HuH-7.5 (cell line): ENCODE results near the gene DNLZ.

Experiments
- DNase-seq: peaks from one replicate; pipeline ENCODE4 v3.0.0; 2011; ENCODE audit warnings: low spot score

The DNLZ gene

DNA sequence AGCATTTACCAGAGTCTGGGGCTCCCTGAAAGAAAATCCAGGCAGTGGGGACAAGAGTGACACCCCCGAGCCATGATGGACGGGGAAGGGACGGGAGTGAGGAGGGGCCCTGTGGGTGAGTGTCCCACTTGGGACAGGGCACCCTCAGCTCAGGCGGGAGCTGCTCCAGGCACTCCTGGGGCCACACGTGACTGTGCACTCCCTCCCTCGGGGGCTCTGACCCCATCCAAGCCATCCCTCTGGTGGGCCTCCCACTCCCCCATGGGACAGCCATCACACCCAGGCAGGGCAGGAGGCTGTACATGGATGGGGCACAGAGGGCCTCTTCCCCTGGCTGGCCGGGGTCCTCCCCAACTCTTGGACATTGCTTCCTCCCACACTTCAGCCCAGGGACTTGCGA, 12.9 kb upstream of the DNLZ start:
- DNase-seq = no peak

DNA sequence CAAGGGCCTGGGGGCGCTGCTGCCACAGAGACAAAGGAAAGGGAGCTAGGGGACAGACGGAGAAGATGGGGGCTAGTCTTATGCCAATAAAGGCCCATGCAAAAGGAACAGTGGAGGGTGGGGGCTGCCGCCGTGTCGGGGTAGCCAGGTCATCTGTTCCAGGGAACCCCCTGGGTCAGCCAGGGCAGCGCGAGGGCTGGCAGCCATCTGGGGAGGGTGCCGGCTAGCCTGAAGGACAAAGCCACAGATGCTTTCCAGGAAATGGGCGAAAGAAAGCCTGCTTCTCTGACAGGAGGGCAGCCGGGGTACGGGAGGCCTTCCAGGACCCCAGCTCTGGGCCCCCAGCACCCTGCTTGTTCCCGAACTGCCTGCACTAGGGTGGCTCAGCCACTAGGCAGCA, 11.6 kb upstream of the DNLZ start:
- DNase-seq = no peak

DNA sequence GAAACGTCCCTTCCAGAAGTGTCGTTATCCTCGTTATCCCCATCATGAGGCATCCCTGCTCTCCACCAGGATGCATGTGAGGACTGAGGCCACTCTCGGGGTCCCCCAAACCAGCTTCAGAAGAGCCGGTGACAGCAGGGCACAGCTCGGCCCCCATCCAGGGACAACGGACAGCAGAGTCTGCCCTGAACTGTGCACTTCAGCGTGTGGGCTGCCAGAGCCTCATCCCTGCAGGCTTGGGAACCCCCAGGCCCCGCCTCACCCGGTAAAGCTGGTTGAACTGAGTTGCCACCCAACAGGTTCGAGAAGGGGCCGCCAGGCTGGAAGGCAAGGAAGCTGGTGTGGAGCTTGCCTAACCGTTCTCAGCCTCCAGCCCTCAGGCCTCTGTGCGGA, 10.6 kb upstream of the DNLZ start:
- no peak for DNase-seq

DNA sequence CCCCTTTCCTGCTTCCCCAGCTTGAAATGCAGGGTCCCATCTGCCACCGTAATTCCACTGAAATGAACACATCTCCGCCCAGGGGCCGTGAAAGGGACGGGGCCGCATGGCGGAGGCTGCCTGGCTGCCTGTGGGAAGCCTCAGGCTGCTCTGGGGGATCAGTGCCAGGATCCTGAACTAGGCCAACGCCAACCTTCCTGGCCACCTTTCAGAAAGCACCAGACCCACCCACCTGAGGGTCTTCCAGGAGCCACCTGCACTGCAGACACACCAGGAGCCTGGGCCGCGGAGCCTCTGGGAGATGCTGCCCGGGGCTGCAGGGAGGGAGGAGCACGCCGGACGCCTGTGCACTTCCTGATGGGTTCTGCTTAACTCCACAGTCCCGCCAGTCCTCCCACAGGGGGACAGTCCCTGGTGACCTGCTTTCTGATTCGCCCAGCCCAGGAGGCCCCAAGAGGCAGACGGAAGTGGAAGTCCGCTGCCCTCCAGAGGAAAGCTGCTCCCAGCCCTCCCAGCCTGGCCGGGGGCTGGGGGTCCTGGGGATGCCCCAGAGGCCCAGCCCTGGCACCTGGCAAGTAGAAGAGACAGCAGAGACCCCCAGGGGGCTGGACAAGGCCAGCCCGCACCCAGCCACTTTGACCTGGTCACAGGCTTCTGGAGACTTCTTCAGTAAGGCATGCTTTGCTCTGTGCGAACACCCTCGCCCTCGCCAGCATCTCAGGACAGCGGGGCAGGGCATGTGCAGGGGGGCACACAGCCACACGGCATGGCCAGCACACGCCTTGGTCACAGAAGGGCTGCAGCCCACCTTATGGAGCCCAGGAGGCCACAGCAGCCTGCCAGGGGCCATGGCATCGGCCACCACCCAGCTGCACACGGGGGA, 10.0 kb upstream of the DNLZ start, which contains the start of gene CARD9:
Gene CARD9, minus strand, starts transcription at position 370 of the 883 bp plus-strand sequence. CDS start 1,591 bp downstream, outside the sequence.
- DNase-seq = no peak

DNA sequence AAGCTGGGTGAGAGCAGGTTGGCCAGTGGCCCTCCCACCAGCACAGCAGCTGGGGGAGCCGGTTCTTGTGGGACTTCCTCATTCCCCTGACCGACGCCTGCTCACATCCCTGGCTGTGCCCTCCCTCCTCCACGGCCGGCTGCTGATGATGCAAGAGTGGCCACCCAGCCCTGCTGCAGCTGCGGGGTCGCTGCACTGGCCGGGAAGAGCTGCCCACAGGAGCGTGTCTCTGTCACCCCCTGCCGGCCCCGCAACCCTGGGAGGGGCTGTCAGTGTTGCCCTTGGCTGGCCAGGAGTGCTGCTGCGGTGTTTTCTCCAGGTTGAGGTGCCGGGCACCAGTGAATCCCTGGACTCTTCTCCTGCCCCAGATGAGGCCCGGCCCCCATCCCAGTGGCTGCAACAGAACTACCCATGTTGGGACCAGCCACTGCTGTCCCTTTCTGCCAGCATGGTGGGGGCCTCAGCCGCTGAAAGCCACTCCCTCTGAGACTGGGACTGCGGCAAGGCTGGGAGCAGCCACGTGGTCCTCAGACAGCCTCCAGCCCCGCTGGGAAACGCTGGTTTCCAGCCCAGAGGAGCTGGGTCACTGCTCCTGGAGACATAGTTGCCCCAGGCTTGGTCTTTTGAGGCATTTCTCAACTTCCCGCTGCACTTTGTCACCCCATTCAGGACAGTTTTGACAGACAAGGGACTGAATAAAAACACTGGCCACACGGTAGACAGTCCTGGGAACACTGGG, 9.2 kb upstream of the DNLZ start:
- DNase-seq = peak; percentile 83

DNA sequence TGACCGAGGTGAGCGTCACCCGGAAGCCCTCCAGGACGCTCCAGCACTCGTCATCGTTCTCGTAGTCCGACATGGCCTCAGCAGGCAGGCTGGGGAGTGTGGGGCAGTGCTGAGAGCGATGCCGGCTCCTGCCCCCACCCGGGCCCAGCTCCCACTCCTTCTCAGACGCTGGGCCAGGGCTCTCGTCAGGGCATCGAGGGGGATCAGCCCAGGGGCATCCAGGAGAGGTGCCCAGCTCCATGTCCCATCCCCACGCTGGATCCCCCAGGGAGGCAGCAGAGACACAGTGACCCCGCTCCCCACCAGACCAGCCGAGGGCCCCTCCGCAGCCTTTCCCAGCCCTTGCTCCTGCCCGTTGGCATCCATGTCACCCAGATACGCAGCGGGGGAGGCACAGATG, 8.5 kb upstream of the DNLZ start:
- DNase-seq = no peak

DNA sequence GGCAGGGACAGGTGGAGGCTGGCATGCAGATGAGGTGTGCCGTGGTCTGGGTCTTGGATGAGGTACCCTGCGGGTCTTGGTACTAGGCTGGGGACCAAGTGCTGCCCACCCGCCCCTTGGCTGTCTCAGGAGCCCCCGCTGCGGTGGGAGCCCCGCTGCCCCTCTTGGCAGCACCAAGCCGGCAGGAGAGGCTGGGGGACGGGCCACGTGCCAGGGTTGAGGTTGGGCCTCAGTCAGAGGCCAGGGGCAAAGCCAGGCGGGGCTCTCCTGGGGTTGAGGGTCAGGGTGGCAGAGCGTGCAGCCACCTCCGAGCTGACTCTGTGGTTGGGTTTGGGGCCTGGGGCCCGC, 8.0 kb upstream of the DNLZ start:
- DNase-seq = no peak

DNA sequence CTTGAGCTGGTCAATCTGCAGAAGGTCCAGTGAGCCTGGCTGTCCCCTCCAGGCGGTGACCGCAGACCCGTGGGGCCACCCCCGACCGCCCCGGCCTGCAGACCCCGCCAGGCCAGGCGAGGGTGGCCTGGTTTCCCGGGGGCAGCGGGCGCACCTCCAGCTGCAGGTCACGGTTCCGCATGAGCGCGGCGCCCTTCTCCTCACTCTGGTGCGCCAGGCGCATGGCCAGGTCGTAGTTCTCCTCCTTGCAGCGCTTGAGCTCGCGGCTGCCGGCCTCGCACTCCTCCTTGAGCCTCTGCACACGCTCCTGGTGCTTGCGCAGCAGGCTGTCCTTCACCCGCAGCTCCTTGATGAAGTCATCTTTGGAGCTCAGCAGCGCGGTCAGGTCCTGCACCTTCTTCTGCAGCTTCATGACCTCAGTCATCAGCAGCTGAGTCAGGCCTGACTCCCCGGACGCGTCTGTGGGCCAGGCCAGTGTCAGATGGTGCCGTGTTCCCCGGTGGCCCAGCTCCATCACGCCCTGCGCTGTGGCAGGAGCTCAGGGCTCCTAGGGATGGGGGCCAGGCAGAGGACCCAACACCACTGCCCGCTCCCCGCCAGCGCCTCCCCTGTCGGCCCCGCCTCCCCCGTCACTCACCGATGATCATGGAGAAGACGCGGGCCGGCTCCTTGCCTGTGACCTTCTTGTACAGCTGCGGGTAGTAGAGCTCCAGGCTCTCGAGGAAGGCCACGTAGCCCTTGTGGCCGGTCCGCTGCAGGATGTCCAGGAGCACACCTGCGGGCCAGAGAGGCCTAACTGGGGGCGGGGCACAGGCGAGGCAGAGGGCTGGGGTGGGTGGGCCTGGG, 7.4 kb upstream of the DNLZ start:
- no peak for DNase-seq

DNA sequence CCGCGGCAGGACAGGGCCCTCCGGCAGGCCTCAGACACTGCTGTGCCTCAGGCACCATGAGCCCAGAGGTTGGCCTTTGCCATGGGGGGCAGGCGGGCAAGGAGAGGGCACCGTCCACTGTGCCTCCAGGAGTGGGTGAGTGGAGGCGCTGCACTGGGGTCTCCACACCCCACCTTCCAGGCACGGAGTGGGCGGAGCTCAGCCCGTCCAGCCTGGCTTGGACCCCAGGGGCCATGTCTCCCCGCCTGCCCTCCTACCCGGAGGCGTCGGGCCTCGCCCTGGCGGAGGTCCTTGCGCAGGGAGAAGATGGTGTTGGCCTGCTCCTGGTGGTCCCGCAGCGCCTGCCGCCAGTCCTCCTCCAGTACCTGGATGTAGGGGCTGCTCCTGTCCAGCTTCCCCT, 6.5 kb upstream of the DNLZ start:
- DNase-seq = no peak

DNA sequence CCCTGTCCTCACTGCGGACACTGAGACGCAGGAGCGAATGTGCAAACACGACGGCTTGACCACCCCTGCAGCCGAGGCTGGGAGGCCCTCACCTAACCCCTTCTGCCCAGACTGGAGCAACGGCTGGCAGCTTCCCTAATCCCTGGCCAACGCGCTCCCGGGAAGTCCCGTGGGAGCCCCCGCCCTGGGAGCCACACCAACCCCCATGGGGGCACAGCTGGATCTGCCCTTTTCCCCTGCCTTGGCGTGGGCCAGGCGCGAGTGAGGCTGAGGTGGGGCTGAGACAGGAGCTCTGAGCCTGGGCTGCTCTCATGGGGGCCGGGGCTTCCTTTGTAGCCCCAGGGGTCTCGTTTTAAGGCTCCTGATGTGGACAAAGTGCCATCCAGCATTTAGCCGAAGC, 4.6 kb upstream of the DNLZ start:
- DNase-seq = no peak

DNA sequence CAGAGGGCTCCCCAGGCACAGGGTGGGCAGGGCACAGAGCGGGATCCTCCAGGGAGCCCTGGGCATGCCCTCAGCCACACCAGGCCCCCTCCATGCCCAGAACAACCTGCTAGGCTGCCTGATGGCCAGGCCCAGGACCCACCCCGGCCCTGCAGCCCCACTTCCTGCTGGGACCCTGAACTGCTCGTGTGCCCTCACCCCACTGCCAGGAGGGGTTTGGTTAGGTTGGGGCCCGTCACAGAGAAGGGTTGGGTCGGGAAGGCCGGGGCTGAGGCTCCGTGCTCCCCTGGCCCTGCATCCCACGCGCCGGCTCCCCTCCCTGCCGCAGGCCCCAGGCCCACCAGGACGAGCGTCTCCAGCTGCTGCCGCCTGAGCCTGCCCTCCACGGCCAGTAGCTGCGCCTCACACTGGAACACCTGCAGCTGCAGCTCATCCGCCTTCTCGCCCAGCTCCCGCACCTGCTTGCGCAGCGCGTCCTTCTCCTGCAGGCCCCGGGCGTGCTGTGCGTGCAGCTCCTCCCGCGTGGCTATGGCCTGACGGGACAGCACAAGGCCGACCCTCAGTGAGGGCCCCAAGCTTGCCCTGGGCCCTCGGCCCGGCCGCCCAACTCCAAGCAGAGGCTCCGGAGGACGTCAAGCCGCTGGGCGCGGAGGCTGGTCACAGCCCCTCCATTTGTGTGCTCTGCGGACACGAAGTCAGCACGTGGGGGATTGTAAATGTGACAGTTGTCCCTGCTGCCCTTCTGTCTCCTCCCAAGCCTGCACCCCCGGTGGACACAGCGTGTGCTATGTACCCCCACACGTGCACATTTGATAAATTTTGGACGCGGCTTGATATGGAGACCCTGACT, 4.0 kb upstream of the DNLZ start:
- no peak for DNase-seq

DNA sequence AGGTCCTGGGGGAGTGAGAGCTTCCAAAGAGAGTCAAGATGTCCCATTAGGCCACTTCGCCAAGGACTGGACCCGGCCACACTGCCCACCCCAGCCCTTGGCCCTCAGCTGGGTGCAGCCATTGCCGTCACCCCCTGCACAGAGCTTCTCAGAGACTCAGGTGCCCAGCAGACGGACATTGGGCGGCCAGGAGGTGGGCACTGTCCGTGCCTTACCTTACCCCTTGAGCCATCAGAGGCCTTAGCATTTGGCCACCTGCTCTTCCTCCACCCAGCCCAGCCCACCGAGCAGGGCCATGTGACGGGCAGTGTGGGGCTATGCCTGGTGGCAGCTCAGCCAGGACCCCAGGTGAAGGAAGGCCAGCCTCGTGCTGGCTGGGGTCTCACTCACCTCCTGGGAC, 3.3 kb upstream of the DNLZ start:
- DNase-seq = no peak

DNA sequence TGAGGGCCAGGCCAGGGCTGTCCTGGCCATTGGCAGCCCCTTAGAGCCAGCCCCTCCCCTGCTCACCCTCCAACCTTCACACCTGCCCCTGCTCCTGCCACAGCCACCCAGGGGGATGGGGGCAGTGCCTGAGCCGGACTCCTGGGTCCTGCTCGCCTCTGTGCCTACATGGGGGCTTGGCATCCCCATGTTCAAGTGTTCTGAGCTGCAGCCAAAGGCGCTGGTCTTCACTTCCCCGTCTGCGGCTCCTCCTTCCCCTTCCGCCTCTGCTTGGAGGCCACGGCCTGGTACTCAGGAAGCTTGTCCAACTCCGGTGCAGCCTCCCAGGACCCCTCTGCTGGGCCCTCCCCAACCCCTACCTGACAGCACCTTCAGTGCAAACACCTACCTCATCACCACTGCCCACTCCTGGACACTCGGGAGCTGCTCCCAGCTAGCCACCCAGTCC, 2.3 kb upstream of the DNLZ start:
- DNase-seq = no peak

DNA sequence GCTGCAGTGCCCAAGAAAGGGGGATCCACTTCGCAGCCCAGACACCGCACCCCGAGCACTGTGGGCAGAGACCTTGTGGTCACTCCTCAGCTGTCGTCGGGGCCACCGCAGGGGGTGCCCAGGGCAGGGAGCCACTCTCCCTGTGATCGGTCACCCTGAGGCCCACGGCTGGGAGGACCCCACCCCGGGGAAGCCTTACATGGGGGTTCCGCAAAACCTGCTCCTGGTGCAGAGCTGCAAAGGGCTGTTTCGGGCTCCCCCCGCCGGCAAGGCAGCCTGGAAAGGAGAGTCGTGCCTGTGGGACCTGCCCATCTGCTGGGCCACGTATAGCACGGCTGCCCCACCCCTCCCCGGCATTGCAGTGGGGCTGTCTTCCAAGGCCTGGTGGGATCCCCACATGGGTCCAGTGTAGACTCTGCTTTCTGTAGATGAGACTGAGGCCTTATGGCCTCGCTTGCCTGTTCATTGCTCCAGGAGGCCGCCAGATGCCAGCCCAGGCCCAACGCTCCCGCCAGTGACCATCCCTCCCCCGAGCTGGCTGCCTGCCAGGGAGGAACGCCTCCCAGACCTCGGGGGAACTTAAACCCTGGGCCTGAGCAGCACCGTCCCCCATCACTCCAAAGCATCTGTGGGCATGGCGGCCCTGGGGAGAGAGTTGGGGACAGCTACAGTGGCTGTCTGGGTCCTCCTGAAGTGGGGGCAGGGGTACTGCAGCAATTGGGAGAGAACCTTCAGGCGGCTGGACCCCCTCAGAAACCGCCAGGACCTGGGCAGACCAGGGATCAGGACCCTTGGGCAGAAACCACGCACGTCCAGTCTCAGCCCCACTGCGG, 1.6 kb upstream of the DNLZ start:
- no peak for DNase-seq

DNA sequence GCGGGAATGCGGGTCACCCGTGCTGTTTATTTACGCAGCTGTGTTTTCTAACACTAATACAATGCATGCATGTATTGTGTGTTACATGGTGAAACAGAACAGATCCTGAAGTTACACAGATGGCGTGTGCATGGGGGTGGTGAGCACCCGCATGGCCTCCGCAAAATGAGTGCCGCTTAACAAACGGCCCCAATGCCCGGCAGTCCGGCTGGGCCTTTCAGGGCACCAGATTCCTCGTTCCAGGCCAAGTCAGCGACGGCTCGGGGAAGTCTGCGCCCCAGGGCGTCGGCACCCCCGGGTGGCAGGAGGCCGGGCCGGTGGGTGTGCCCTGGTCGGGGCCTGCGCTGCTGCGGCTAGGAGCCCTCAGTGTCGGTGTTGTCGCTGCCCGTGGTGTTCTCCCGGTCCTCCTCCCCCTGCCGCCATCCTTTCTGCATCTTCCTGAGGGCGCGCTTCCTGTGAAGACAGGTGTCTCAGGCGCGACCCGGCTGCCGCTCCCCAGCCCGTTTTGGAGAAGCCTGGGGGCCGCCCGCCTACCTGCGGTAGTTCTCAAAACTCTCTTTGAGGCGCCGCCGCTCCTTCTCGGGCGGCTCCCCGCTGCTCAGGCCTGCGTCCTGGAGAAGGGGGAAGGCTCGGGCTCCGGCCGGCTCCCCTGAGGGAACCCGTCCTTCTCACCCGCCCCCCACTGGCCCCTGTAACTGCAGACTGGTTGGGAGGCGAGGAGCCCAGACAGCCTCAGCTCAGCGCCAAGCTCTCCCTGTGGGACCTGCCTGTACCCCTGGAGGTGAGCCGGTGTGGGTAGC, 605 bp upstream of the DNLZ start:
- DNase-seq = no peak

DNA sequence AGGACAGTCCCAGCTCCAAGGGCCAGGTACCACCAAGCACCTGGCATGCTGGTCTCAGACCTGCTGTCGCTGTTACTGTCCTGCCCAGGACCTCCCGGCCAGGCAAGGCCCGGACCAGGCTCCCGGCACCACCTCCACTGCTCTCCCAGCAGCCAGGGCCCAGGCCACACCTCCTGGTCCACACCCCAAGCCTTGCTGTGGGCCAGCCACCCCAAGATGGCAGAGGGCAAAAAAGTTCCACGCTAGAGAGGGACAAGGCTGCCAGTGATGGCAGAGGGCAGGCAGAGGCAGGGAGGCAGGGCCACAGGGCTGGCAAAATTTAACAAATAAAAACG, 1.1 kb downstream of the DNLZ start:
- no peak for DNase-seq

DNA sequence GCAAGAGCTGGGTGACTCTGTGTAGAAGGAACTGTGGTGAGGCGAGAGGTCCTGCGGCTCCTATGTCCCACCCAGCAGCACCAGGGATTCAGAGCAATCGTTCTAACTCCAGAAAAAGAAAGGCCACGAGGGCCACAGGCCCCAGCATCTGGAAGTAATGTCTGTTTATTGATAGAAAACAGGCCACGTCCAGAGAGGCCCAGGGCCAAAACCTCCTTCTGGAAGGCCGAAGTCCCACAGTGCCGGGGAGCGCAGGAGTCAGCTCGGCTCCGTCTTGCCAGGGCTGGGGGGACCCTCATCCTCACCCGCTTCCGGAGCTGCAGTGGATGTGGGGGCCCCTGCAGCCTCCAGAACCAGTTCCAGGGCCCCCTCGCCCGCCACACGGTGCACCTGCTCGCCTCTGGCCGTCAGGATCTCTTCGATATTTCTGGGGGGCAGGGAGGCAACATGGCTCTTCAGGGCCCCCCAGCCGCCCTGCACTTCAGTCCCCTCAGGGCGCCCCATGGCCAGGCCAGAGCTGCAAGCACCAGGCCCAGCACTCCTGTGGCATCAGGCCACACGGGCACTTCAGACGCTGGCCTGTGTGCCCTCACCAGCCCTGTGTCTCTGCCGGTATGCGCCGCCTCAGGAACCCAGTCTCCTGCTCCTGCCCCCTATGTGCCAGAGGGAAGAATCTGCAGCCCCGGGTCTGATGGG, 1.6 kb downstream of the DNLZ start:
- no peak for DNase-seq

DNA sequence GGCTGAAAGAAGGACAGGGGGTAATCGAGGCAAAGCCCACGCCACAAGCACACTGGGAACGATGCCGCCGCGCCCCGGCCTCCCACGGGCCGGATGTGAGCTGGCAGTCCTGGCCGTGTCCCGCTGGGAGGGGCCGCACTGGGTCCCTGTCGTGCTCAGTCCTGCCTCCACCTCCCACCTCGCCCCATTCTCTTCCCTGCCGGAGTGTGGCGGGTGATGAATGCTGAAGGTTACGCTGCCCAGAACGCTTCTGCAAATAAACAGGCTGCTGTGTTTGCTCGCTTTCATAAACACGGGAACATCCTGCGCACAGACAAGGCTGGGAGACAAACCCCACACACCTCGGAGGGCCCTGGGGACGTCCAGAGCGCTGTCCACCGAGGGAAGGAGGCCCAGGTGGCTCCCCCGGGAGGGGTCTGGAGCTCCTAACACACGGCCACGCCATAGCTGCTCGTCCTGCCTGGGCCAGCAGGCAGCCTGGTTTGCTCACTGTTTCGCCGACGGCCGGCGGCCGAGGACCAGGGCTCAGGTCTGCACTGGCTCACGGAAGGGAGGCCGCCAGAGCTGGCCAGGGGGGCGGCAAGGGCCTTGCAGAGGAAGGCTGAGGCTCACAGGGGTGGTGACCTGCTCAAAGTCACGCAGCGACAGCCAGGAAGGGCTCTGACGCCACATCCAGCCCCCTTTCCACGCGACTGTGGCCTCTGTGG, 2.3 kb downstream of the DNLZ start:
- no peak for DNase-seq
